ENCODE measurements around the gene ZKSCAN1. TPM values are rescaled to one million over a fixed set of nuclear protein-coding genes. Genes with fewer than 3 reads are reported as not detected.

The ZKSCAN1 gene
- total RNA-seq, 1 donor from 2014 or later: 63.1 TPM

GRCh38 chr7:100024020-100024619 is 8.7 kb downstream of the ZKSCAN1 start:
- H3K27me3 Mint-ChIP-seq (ENCODE audit: insufficient read depth): no peaks in the 10 kb centered on the region
- DNase-seq (ENCODE audit: low spot score): no peak
- peak overlapping the region; percentile 29 for H3K27ac Mint-ChIP-seq
- intact Hi-C loops (cut with micrococcal nuclease): loop anchor here (10.0 kb wide), 1 partner anchor 401 kb away; the partner anchor contains the start of genes MEPCE and ZCWPW1
- H3K9me3 Mint-ChIP-seq: no peaks in the 10 kb centered on the region
- peaks cover 37% of the 10 kb centered on the region for H3K36me3 Mint-ChIP-seq (ENCODE audit: low read depth)
- H3K4me1 Mint-ChIP-seq (ENCODE audit: low read depth): peaks cover 49% of the 10 kb centered on the region
- H3K4me3 Mint-ChIP-seq: no peak overlapping the region

GRCh38 chr7:100027197-100027596 is 11.8 kb downstream of the ZKSCAN1 start:
- Mint-ChIP-seq H3K4me3 (no peak overlapping the region), H3K4me1 (ENCODE audit: low read depth) (peaks cover 30% of the 10 kb centered on the region), H3K36me3 (ENCODE audit: low read depth) (peaks cover 47% of the 10 kb centered on the region), H3K9me3 (no peaks in the 10 kb centered on the region), H3K27me3 (ENCODE audit: insufficient read depth) (no peaks in the 10 kb centered on the region), H3K27ac (no peak overlapping the region)
- intact Hi-C loops (cut with micrococcal nuclease): loop anchor here (2.0 to 10.0 kb wide), 2 partner anchors 54 to 398 kb away; partner anchors contain the start of genes MEPCE, ZCWPW1 and ZNF3
- no peak for DNase-seq (ENCODE audit: low spot score)

- Mint-ChIP-seq H3K9me3 (no peaks in the 10 kb centered on the region), H3K27me3 (ENCODE audit: insufficient read depth) (no peaks in the 10 kb centered on the region), H3K27ac (no peak overlapping the region), H3K4me1 (ENCODE audit: low read depth) (peaks cover 9% of the 10 kb centered on the region), H3K36me3 (ENCODE audit: low read depth) (peaks cover 44% of the 10 kb centered on the region), H3K4me3 (no peak overlapping the region)
- DNase-seq (ENCODE audit: low spot score): no peak
- intact Hi-C loops (cut with micrococcal nuclease): loop anchor here (10.0 kb wide), 1 partner anchor 395 kb away; the partner anchor contains the start of genes MEPCE and ZCWPW1
Observed at GRCh38 chr7:100029596-100029995, 14.2 kb downstream of the ZKSCAN1 start.

GRCh38 chr7:100033526-100033925 is 18.1 kb downstream of the ZKSCAN1 start:
- intact Hi-C loops (cut with micrococcal nuclease): no loop called here
- no peak overlapping the region for H3K27ac Mint-ChIP-seq
- H3K4me1 Mint-ChIP-seq (ENCODE audit: low read depth): no peaks in the 10 kb centered on the region
- H3K9me3 Mint-ChIP-seq: no peaks in the 10 kb centered on the region
- DNase-seq (ENCODE audit: low spot score): no peak
- peaks cover 59% of the 10 kb centered on the region for H3K36me3 Mint-ChIP-seq (ENCODE audit: low read depth)
- H3K27me3 Mint-ChIP-seq (ENCODE audit: insufficient read depth): no peaks in the 10 kb centered on the region
- H3K4me3 Mint-ChIP-seq: no peak overlapping the region

- H3K36me3 Mint-ChIP-seq (ENCODE audit: low read depth): peaks cover 53% of the 10 kb centered on the region
Observed at GRCh38 chr7:100034871-100035510, 19.6 kb downstream of the ZKSCAN1 start.

GRCh38 chr7:100035876-100036275 is 20.5 kb downstream of the ZKSCAN1 start:
- Mint-ChIP-seq H3K27ac (no peak overlapping the region), H3K4me1 (ENCODE audit: low read depth) (peaks cover 7% of the 10 kb centered on the region), H3K9me3 (no peaks in the 10 kb centered on the region), H3K4me3 (no peak overlapping the region), H3K27me3 (ENCODE audit: insufficient read depth) (no peaks in the 10 kb centered on the region), H3K36me3 (ENCODE audit: low read depth) (peaks cover 49% of the 10 kb centered on the region)
- intact Hi-C loops (cut with micrococcal nuclease): no loop called here
- DNase-seq (ENCODE audit: low spot score): no peak

More at GRCh38 chr7:100034871-100035510, 19.6 kb downstream of the ZKSCAN1 start:
- intact Hi-C loops (cut with micrococcal nuclease): no loop called here
- Mint-ChIP-seq H3K27me3 (ENCODE audit: insufficient read depth) (no peaks in the 10 kb centered on the region), H3K27ac (no peak overlapping the region), H3K4me1 (ENCODE audit: low read depth) (no peaks in the 10 kb centered on the region), H3K4me3 (no peak overlapping the region), H3K9me3 (no peaks in the 10 kb centered on the region)
- DNase-seq (ENCODE audit: low spot score): no peak

GRCh38 chr7:100038326-100038725 is 22.9 kb downstream of the ZKSCAN1 start:
- no peak for DNase-seq (ENCODE audit: low spot score)
- peaks cover 16% of the 10 kb centered on the region for H3K4me1 Mint-ChIP-seq (ENCODE audit: low read depth)
- H3K27me3 Mint-ChIP-seq (ENCODE audit: insufficient read depth): no peaks in the 10 kb centered on the region
- peaks cover 38% of the 10 kb centered on the region for H3K36me3 Mint-ChIP-seq (ENCODE audit: low read depth)
- intact Hi-C loops (cut with micrococcal nuclease): no loop called here
- no peak overlapping the region for H3K4me3 Mint-ChIP-seq
- no peaks in the 10 kb centered on the region for H3K9me3 Mint-ChIP-seq
- H3K27ac Mint-ChIP-seq: no peak overlapping the region

- Mint-ChIP-seq H3K4me3 (no peak overlapping the region), H3K9me3 (no peaks in the 10 kb centered on the region), H3K4me1 (ENCODE audit: low read depth) (peaks cover 20% of the 10 kb centered on the region), H3K27me3 (ENCODE audit: insufficient read depth) (no peaks in the 10 kb centered on the region), H3K27ac (no peak overlapping the region), H3K36me3 (ENCODE audit: low read depth) (peaks cover 19% of the 10 kb centered on the region)
- no peak for DNase-seq (ENCODE audit: low spot score)
- intact Hi-C loops (cut with micrococcal nuclease): no loop called here
Observed at GRCh38 chr7:100040575-100040974, 25.2 kb downstream of the ZKSCAN1 start.

GRCh38 chr7:100044718-100045117 is 29.3 kb downstream of the ZKSCAN1 start:
- Mint-ChIP-seq H3K4me1 (ENCODE audit: low read depth) (peaks cover 20% of the 10 kb centered on the region), H3K9me3 (no peaks in the 10 kb centered on the region), H3K27ac (no peak overlapping the region), H3K4me3 (no peak overlapping the region), H3K36me3 (ENCODE audit: low read depth) (peaks cover 7% of the 10 kb centered on the region), H3K27me3 (ENCODE audit: insufficient read depth) (no peaks in the 10 kb centered on the region)
- no peak for DNase-seq (ENCODE audit: low spot score)
- intact Hi-C loops (cut with micrococcal nuclease): no loop called here

GRCh38 chr7:100048680-100049079 is 33.3 kb downstream of the ZKSCAN1 start:
- Mint-ChIP-seq H3K36me3 (ENCODE audit: low read depth) (peaks cover 2% of the 10 kb centered on the region), H3K4me1 (ENCODE audit: low read depth) (peaks cover 15% of the 10 kb centered on the region), H3K27ac (peak overlapping the region; percentile 71), H3K27me3 (ENCODE audit: insufficient read depth) (peaks cover 2% of the 10 kb centered on the region), H3K9me3 (no peaks in the 10 kb centered on the region), H3K4me3 (peak overlapping the region; percentile 75)
- DNase-seq (ENCODE audit: low spot score): no peak
- intact Hi-C loops (cut with micrococcal nuclease): loop anchor here (1.0 to 2.0 kb wide), 6 partner anchors 33 to 130 kb away; partner anchors contain the start of genes AP4M1, MBLAC1, MCM7 and TRIM4

GRCh38 chr7:100049441-100050291 is 34.3 kb downstream of the ZKSCAN1 start, which contains the start of gene ZSCAN21:
ZSCAN21 (plus strand) TSS chr7:100049774; CDS start chr7:100057007, 7,233 bp downstream.
- Mint-ChIP-seq H3K36me3 (ENCODE audit: low read depth) (peaks cover 2% of the 10 kb centered on the region), H3K27ac (peak within 1 kb of the TSS; percentile 92), H3K4me1 (ENCODE audit: low read depth) (peaks cover 13% of the 10 kb centered on the region), H3K27me3 (ENCODE audit: insufficient read depth) (peaks cover 2% of the 10 kb centered on the region), H3K4me3 (peak within 1 kb of the TSS; percentile 88), H3K9me3 (no peaks in the 10 kb centered on the region)
- peak; percentile 79 for DNase-seq (ENCODE audit: low spot score)
- intact Hi-C loops (cut with micrococcal nuclease): loop anchor here (1.0 to 2.0 kb wide), 7 partner anchors 32 to 131 kb away; partner anchors contain the start of genes AP4M1, COPS6, MBLAC1 and MCM7

GRCh38 chr7:100051611-100052010 is 36.2 kb downstream of the ZKSCAN1 start:
- H3K27ac Mint-ChIP-seq: no peak overlapping the region
- H3K27me3 Mint-ChIP-seq (ENCODE audit: insufficient read depth): peaks cover 2% of the 10 kb centered on the region
- DNase-seq (ENCODE audit: low spot score): no peak
- no peaks in the 10 kb centered on the region for H3K9me3 Mint-ChIP-seq
- H3K4me3 Mint-ChIP-seq: peak overlapping the region; percentile 49
- peaks cover 2% of the 10 kb centered on the region for H3K36me3 Mint-ChIP-seq (ENCODE audit: low read depth)
- peaks cover 11% of the 10 kb centered on the region for H3K4me1 Mint-ChIP-seq (ENCODE audit: low read depth)
- intact Hi-C loops (cut with micrococcal nuclease): loop anchor here (2.0 kb wide), 2 partner anchors 37 to 139 kb away; partner anchors contain the start of gene COPS6
